GM12878 (cell line): ENCODE results near the gene DDIT3. TPM values are rescaled to one million over a fixed set of nuclear protein-coding genes. Genes with fewer than 3 reads are reported as not detected.
A peak's percentile ranks its signal among the peaks of the same experiment; 100 is the strongest.

ENCODE experiments used
- CREB1 ChIP-seq: IDR thresholded peaks from 2 replicates; pipeline ENCODE4 v1.6.1; 2012; ENCODE audit warnings: low read depth, mild to moderate bottlenecking, inconsistent platforms
- CREM ChIP-seq: IDR thresholded peaks from 2 replicates; pipeline ENCODE4 v1.6.1; 2014; ENCODE audit warnings: antibody characterized with exemption, low read depth
- CUX1 ChIP-seq: IDR thresholded peaks from 2 replicates; pipeline ENCODE4 v1.6.1; 2012; ENCODE audit warnings: improper control_type of control experiment, low read depth, low read length; ENCODE audit not compliant: insufficient replicate concordance
- HCFC1 ChIP-seq: fragments of 150-350 bp; IDR thresholded peaks from 2 replicates; pipeline ENCODE4 v1.6.1; 2014; ENCODE audit warnings: low read length
- KDM1A ChIP-seq: fragments of 200-600 bp; sonication (generic); IDR thresholded peaks from 2 replicates; pipeline ENCODE4 v1.6.1; 2016; ENCODE audit warnings: borderline replicate concordance
- PAX5 ChIP-seq: IDR thresholded peaks from 2 replicates; pipeline ENCODE4 v1.6.1; 2011; ENCODE audit warnings: low read depth, low read length, borderline replicate concordance
- PAX8 ChIP-seq: fragments of 450-650 bp; IDR thresholded peaks from 2 replicates; pipeline ENCODE4 v1.6.1; 2017; ENCODE audit warnings: mild to moderate bottlenecking, moderate library complexity
- RBBP5 ChIP-seq: fragments of 200-600 bp; sonication (generic); conservative IDR thresholded peaks from 2 replicates; pipeline ENCODE4 v1.6.1; 2016
- SIN3A ChIP-seq: IDR thresholded peaks from 2 replicates; pipeline ENCODE4 v1.6.1; 2012; ENCODE audit warnings: low read depth, low read length, improper control_type of control experiment
- SMC3 ChIP-seq: IDR thresholded peaks from 2 replicates; pipeline ENCODE4 v1.6.1; 2011; ENCODE audit warnings: low read length, improper control_type of control experiment, borderline replicate concordance
- SPI1 ChIP-seq: IDR thresholded peaks from 2 replicates; pipeline ENCODE4 v1.6.1; 2011; ENCODE audit warnings: low read depth, mild to moderate bottlenecking, low read length, moderate library complexity, borderline replicate concordance; ENCODE audit not compliant: insufficient read depth
- STAT3 ChIP-seq: IDR thresholded peaks from 2 replicates; pipeline ENCODE4 v1.6.1; 2011; ENCODE audit warnings: low read depth, low read length, improper control_type of control experiment
- ZBED1 ChIP-seq: IDR thresholded peaks from 2 replicates; pipeline ENCODE4 v1.6.1; 2016; ENCODE audit warnings: borderline replicate concordance
- ZNF207 ChIP-seq: fragments of 450-650 bp; IDR thresholded peaks from 2 replicates; pipeline ENCODE4 v1.6.1; 2014; ENCODE audit warnings: antibody characterized with exemption, mild to moderate bottlenecking, borderline replicate concordance
- polyA plus RNA-seq, 11 experiments: library from polyadenylated mRNA; depleted of rRNA in 4 of 11; unstranded in 6 of 11; stranded (reverse) in 5 of 11; fragments of >200 nt; fragmentation: Nextera tagmentation in 4 of 11; fragmentation: Illumina TruSeq in 1 of 11; extraction: Ambion mirVana in 4 of 11; extraction: Trizol in 1 of 11; gene quantifications; 1 replicate in 1 of 11; 2 replicates in 10 of 11; pipeline versions ENCODE4 v1.2.1 to v1.2.3, GENCODE V29; 2011 to 2016; ENCODE audit warnings: inconsistent platforms in 2 of 11, missing spikeins in 2 of 11, low read depth in 1 of 11
- total RNA-seq, 4 experiments: library from RNA; depleted of rRNA in 3 of 4; stranded (reverse); fragments of >200 nt in 3 of 4; fragmentation: Illumina TruSeq in 1 of 4; extraction: Trizol in 1 of 4; gene quantifications; 2 replicates each; pipeline versions ENCODE4 v1.2.1 to v1.2.3, GENCODE V29; 2013 to 2021
- TF ChIP-seq, protein P1 (sequence below): fragments of 450-650 bp; formaldehyde crosslinking; IDR thresholded peaks from 2 replicates; pipeline ENCODE4 v1.4.0; 2022; ENCODE audit warnings: mild to moderate bottlenecking, moderate library complexity
- TF ChIP-seq, protein P2 (sequence below): fragments of 450-650 bp; IDR thresholded peaks from 2 replicates; pipeline ENCODE4 v1.6.1; 2016; ENCODE audit warnings: mild to moderate bottlenecking, moderate library complexity, borderline replicate concordance

DDIT3 gene
- total and polyA plus RNA-seq, 10 of the 15 experiments (the other 5 are each of a cell fraction or from before 2014, with no cell fraction given): 9.2 to 28.9 (median 15.5) TPM

- no peak for TF ChIP-seq PAX8
- TF ChIP-seq, protein P1, sequence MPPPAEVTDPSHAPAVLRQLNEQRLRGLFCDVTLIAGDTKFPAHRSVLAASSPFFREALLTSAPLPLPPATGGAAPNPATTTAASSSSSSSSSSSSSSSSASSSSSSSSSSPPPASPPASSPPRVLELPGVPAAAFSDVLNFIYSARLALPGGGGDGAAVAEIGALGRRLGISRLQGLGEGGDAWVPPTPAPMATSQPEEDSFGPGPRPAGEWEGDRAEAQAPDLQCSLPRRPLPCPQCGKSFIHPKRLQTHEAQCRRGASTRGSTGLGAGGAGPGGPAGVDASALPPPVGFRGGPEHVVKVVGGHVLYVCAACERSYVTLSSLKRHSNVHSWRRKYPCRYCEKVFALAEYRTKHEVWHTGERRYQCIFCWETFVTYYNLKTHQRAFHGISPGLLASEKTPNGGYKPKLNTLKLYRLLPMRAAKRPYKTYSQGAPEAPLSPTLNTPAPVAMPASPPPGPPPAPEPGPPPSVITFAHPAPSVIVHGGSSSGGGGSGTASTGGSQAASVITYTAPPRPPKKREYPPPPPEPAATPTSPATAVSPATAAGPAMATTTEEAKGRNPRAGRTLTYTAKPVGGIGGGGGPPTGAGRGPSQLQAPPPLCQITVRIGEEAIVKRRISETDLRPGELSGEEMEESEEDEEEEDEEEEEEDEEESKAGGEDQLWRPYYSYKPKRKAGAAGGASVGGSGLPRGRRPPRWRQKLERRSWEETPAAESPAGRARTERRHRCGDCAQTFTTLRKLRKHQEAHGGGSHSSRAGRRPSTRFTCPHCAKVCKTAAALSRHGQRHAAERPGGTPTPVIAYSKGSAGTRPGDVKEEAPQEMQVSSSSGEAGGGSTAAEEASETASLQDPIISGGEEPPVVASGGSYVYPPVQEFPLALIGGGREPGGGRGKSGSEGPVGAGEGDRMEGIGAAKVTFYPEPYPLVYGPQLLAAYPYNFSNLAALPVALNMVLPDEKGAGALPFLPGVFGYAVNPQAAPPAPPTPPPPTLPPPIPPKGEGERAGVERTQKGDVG (CRISPR knock-in tag): no peak
- no peak for TF ChIP-seq CUX1
- TF ChIP-seq HCFC1: no peak; the same call in 1 of the 2 replicates
- 0 out of 2 replicates have a peak, but pooled peaks have one; percentile 11 for TF ChIP-seq SMC3
- TF ChIP-seq, protein P2, sequence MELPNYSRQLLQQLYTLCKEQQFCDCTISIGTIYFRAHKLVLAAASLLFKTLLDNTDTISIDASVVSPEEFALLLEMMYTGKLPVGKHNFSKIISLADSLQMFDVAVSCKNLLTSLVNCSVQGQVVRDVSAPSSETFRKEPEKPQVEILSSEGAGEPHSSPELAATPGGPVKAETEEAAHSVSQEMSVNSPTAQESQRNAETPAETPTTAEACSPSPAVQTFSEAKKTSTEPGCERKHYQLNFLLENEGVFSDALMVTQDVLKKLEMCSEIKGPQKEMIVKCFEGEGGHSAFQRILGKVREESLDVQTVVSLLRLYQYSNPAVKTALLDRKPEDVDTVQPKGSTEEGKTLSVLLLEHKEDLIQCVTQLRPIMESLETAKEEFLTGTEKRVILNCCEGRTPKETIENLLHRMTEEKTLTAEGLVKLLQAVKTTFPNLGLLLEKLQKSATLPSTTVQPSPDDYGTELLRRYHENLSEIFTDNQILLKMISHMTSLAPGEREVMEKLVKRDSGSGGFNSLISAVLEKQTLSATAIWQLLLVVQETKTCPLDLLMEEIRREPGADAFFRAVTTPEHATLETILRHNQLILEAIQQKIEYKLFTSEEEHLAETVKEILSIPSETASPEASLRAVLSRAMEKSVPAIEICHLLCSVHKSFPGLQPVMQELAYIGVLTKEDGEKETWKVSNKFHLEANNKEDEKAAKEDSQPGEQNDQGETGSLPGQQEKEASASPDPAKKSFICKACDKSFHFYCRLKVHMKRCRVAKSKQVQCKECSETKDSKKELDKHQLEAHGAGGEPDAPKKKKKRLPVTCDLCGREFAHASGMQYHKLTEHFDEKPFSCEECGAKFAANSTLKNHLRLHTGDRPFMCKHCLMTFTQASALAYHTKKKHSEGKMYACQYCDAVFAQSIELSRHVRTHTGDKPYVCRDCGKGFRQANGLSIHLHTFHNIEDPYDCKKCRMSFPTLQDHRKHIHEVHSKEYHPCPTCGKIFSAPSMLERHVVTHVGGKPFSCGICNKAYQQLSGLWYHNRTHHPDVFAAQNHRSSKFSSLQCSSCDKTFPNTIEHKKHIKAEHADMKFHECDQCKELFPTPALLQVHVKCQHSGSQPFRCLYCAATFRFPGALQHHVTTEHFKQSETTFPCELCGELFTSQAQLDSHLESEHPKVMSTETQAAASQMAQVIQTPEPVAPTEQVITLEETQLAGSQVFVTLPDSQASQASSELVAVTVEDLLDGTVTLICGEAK: no peak
- no peak for TF ChIP-seq STAT3
- TF ChIP-seq KDM1A: no peak
- 0 out of 2 replicates have a peak, but pooled peaks have one; percentile 27 for TF ChIP-seq CREM
- no peak for TF ChIP-seq RBBP5
- peak; percentile 99 for TF ChIP-seq ZBED1
- TF ChIP-seq PAX5: no peak
- peak; percentile 53; the same call in 1 of the 2 replicates for TF ChIP-seq SIN3A
- peak; percentile 55 for TF ChIP-seq CREB1
- peak; percentile 86; the same call in 1 of the 2 replicates for TF ChIP-seq ZNF207
- peak; percentile 48; the same call in 1 of the 2 replicates for TF ChIP-seq SPI1
These were observed 1.9 kb upstream of the DDIT3 start, which contains the start of gene MBD6 (continued) for GRCh38 chr12:57522011-57522886.
